Effector memory CD8-positive, alpha-beta T cell (primary cell): ENCODE data around the gene CDHR3.

ENCODE experiments used
- ATAC-seq: fragments of 150-1000 bp; cut with Tn5 transposase; replicated peaks from 2 replicates; pipeline ENCODE4 v1.10.0; 2021; ENCODE audit warnings: mild to moderate bottlenecking, moderate library complexity
- DNase-seq, 3 experiments: peaks; one replicate each; pipeline ENCODE4 v3.0.0; 2021
- H3K27ac Mint-ChIP-seq, 2 donors: one replicate each; pipeline ENCODE4 v1.8.0; 2022; ENCODE audit warnings: mild to moderate bottlenecking in 2 of 2, mixed read lengths in 2 of 2, moderate library complexity in 2 of 2
- H3K27me3 Mint-ChIP-seq, 2 donors: one replicate each; pipeline ENCODE4 v1.8.0; 2022; ENCODE audit warnings: mixed read lengths in 2 of 2
- H3K36me3 Mint-ChIP-seq: one replicate; pipeline ENCODE4 v1.8.0; 2022; ENCODE audit warnings: mild to moderate bottlenecking, moderate library complexity, mixed read lengths; ENCODE audit not compliant: insufficient read depth
- H3K4me1 Mint-ChIP-seq, 2 donors: one replicate each; pipeline ENCODE4 v1.8.0; 2022; ENCODE audit warnings: low read depth in 2 of 2, mixed read lengths in 2 of 2
- H3K4me3 Mint-ChIP-seq, 2 donors: one replicate each; pipeline ENCODE4 v1.8.0; 2022; ENCODE audit warnings: mild to moderate bottlenecking in 2 of 2, mixed read lengths in 2 of 2, moderate library complexity in 2 of 2
- H3K9me3 Mint-ChIP-seq, 2 donors: one replicate each; pipeline ENCODE4 v1.8.0; 2022; ENCODE audit warnings: mixed read lengths in 2 of 2

CDHR3 gene

DNA sequence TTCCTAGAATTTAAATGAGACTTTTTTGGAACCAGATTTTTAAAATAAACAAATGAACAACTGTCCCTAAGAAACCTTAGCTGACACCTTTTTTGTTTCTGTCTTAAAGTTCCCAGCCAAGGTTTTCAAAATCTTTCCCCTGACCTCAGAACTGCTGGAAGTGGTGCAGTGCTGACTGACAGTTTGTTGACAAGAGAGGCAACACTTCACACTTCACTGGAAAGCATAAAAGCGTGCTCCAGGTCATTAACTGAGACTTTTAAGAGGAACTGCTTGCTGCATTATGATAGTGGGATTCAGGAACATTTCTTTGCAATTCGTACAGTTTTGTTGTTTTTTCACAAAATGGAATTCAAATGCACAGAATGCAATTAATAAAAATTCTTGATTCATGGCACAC is 112.9 kb downstream of the CDHR3 start:
- Mint-ChIP-seq H3K9me3 (no peaks in the 10 kb centered on the region), H3K36me3 (no peaks in the 10 kb centered on the region), H3K4me3 (no peak overlapping the region), H3K27me3 (peaks cover 0 to 9% of the 10 kb centered on the region in 2 donors), H3K4me1 (peaks cover 16 to 23% of the 10 kb centered on the region in 2 donors), H3K27ac (no peak overlapping the region)
- ATAC-seq, result no peak
- DNase-seq, result no peak

DNA sequence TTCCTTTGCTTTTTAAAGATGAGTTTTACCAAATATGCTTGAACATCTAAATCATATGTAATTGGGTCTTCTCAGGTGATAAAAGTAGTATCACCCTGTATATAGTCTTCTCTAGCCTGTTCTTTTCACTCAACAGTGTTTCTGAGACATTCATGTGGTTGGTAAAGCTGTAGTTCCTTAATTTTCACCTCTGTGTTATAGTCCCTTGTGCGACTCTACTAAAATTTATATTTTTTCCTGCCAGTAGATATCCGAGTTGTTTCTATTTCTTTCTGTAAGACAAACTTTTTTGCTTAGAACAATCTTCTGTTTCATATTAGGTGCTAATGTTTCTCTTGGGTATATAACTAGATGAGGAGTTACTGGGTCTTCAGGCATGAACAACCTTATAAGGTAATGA is 113.5 kb downstream of the CDHR3 start:
- Mint-ChIP-seq H3K36me3 (no peaks in the 10 kb centered on the region), H3K4me1 (peaks cover 10 to 17% of the 10 kb centered on the region in 2 donors), H3K9me3 (no peaks in the 10 kb centered on the region), H3K27ac (peak overlapping the region in 1 of 2 donors; percentile 15), H3K4me3 (no peak overlapping the region), H3K27me3 (peaks cover 0 to 9% of the 10 kb centered on the region in 2 donors)
- no peak for DNase-seq
- ATAC-seq, result no peak

DNA sequence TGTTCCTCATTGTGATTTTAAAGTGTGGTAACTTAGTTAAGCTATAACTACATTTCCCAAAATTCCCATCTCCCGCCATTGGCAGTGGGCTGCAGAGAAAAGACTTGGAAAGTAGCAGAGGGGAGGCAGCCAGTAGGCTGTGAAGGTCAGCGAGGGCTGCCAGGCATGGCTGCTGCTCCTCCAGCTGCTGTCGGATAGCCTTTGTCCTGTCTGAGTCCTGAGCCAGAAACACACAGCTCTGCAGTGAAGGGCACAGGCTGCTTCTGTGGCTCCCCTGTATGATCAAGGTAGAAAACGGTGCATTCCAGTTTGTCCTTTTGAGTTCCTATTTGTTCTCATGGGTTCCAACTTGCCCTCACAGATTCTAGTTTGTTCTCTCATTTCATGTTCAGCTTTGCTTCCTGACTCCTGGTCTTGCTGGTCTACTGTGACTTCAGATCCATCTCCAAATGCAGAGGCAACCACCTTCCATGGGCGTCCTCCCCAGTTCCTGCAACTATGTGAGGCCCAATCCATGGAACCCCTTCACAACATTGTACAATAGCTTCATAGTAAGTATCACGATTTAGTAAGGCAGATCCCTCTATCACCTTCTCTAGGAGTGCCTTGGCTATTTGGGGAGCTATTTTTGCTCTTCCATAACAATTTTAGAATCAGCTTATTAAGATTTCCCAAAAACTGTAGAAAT is 117.4 kb downstream of the CDHR3 start:
- peaks cover 0 to 2% of the 10 kb centered on the region in 2 donors for H3K4me1 Mint-ChIP-seq

DNA sequence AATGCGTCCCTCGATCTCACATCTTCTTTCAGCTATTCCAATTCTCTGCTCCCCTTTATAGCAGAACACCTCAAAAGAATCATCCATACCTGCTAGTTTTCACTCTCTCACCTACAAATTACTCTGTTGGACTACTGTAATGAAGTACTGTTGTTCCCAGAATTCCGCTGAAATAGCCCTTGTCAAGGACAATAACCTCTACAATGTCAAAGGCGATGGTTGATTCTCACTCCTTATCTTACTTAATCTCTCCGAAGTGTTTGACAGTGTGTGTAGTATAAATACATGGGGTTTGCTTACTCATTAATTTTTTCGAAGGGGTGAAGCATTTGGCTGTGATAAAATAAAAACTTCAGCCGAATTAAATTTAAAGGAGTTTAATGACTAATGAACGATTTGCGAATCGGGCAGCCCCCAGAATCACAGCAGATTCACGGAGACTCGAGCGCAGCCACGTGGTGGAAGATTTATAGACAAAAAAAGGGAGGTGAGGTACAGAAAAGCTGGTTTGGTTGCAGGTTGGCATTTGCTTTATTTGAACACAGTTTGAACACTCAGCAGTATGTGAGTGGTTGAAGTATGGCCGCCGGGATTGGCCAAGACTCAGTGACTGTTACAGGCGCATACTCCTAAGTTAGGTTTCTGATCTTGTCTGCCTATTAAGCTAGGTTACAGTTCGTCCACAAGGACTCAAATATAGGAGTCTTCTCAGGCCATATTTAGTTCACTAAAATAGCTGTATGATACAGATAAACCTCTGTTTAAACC is 119.2 kb downstream of the CDHR3 start:
- peaks cover 0 to 9% of the 10 kb centered on the region in 2 donors for H3K27me3 Mint-ChIP-seq
- H3K36me3 Mint-ChIP-seq, result no peaks in the 10 kb centered on the region
- no peak overlapping the region for H3K4me3 Mint-ChIP-seq
- ATAC-seq (no peak), DNase-seq (no peak)
- H3K4me1 Mint-ChIP-seq, result peaks cover 0 to 2% of the 10 kb centered on the region in 2 donors
- H3K27ac Mint-ChIP-seq, result peak overlapping the region in 1 of 2 donors; percentile 7
- no peaks in the 10 kb centered on the region for H3K9me3 Mint-ChIP-seq

More for the DNA sequence above, 117.4 kb downstream of the CDHR3 start:
- no peak overlapping the region for H3K4me3 Mint-ChIP-seq
- H3K27me3 Mint-ChIP-seq, result peaks cover 0 to 9% of the 10 kb centered on the region in 2 donors
- no peaks in the 10 kb centered on the region for H3K9me3 Mint-ChIP-seq
- no peak for ATAC-seq
- H3K36me3 Mint-ChIP-seq, result no peaks in the 10 kb centered on the region
- no peak overlapping the region for H3K27ac Mint-ChIP-seq
- DNase-seq, result no peak
